Mononuclear cell (primary cell): ENCODE data around the gene RPS27L. TPM values are rescaled to one million over a fixed set of nuclear protein-coding genes. Genes with fewer than 3 reads are reported as not detected.

ENCODE experiments used
- H3K27me3 ChIP-seq: 2 replicates; pipeline ENCODE4 v1.6.0; 2011; ENCODE audit warnings: low read length, control low read depth; ENCODE audit not compliant: insufficient read depth
- H3K4me1 ChIP-seq: 2 replicates; pipeline ENCODE4 v1.5.1; 2011; ENCODE audit warnings: mild to moderate bottlenecking, low read length, control low read depth; ENCODE audit not compliant: insufficient read depth
- H3K4me3 ChIP-seq: 2 replicates; pipeline ENCODE4 v1.5.1; 2011; ENCODE audit warnings: mild to moderate bottlenecking, low read length, moderate library complexity
- H3K9me3 ChIP-seq: 2 replicates; pipeline ENCODE4 v1.5.1; 2011; ENCODE audit warnings: low read depth, mild to moderate bottlenecking, control low read depth, low read length
- total RNA-seq: library from RNA; depleted of rRNA; stranded (reverse); fragments of >200 nt; gene quantifications from one replicate; pipeline ENCODE4 v1.2.3, GENCODE V29; 2012

The RPS27L gene
- total RNA-seq, 1 donor: 35.6 TPM

- Histone ChIP-seq H3K4me1 (no peaks in the 10 kb centered on the region), H3K9me3 (no peaks in the 10 kb centered on the region), H3K4me3 (no peak overlapping the region), H3K27me3 (no peaks in the 10 kb centered on the region)
These were observed 12.5 kb upstream of the RPS27L start for GRCh38 chr15:63169788-63170187.

- Histone ChIP-seq H3K9me3 (no peaks in the 10 kb centered on the region), H3K4me3 (no peak overlapping the region), H3K27me3 (no peaks in the 10 kb centered on the region), H3K4me1 (no peaks in the 10 kb centered on the region)
These were observed 8.9 kb upstream of the RPS27L start for GRCh38 chr15:63166219-63166618.

GRCh38 chr15:63165166-63165859, 8.0 kb upstream of the RPS27L start:
- no peak overlapping the region for H3K4me3 ChIP-seq
- no peaks in the 10 kb centered on the region for H3K4me1 ChIP-seq
- no peaks in the 10 kb centered on the region for H3K9me3 ChIP-seq
- no peaks in the 10 kb centered on the region for H3K27me3 ChIP-seq

DNA sequence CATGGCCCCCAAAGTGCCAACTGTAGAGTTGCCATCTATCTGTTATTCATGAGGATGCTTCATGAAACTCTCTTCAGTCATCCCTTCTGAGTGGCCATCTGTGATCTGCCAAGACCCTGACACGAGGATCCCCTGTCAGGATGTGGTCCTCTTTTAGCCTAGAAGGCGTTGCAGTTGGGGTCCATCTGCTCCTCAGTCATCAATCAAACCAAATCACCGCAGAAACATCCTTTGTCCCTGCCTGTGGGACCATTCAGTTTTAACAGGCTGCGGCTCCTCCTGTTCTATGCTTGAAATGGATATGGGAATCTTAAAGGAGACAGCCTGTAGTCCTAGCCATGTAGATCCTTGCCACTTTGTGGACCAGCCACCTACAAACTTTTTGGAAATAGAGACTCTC, 5.9 kb upstream of the RPS27L start:
- Histone ChIP-seq H3K9me3 (no peaks in the 10 kb centered on the region), H3K4me1 (peaks cover 5% of the 10 kb centered on the region), H3K4me3 (no peak overlapping the region), H3K27me3 (no peaks in the 10 kb centered on the region)

DNA sequence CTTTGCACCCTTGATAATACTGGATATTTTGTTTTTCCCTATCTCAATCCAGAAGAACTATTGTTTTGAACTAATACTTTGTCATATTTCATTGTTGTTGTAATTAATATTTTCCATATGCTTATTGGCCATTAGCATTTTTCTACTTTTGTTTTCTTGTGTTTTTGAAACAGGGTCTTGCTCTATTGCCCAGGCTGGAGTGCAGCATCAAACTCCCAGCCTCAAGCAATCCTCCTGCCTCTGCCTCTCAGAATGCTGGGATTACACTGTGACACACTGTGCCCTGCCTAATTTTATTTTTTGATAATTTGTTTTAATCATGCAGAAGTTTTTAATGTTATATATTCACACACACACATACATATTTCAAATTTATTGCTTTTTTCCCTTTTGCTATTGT, 3.4 kb upstream of the RPS27L start:
- H3K27me3 ChIP-seq: no peaks in the 10 kb centered on the region
- no peaks in the 10 kb centered on the region for H3K9me3 ChIP-seq
- H3K4me1 ChIP-seq: peaks cover 13% of the 10 kb centered on the region

DNA sequence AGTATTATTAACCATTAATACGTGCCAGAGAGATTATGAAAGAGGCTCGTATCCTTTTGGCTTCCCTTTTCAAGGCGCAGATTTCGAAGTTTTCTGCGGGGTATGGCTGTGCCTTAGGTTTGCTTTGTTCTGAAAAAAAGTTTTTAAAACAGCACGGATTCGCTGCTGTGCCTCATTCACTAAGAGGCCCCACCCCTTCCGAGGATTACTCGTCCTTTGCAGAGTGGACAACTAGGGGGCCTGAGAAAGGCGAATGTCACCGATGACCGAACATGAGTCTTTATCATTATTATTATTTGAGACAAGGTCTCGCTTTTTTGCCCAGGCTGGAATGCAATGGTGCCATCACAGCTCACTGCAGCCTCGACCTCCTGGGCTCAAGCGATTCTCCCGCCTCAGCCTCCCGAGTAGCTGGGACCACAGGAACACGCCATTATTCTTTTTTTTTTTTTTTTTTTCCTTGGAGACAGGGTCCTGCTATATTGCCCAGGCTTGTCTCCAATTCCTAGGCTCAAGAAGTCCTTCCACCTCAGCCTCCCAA, 684 bp upstream of the RPS27L start:
- peaks cover 13% of the 10 kb centered on the region for H3K4me1 ChIP-seq
- no peaks in the 10 kb centered on the region for H3K27me3 ChIP-seq
- H3K9me3 ChIP-seq: no peaks in the 10 kb centered on the region
- H3K4me3 ChIP-seq: peak overlapping the region; percentile 99

More for the DNA sequence above, 3.4 kb upstream of the RPS27L start:
- H3K4me3 ChIP-seq: no peak overlapping the region

- Histone ChIP-seq H3K4me1 (peaks cover 13% of the 10 kb centered on the region), H3K4me3 (peak overlapping the region; percentile 99)
These were observed 541 bp downstream of the RPS27L start for GRCh38 chr15:63156755-63157117.

GRCh38 chr15:63156086-63156710, 1.1 kb downstream of the RPS27L start:
- Histone ChIP-seq H3K4me3 (peak overlapping the region; percentile 99), H3K9me3 (no peaks in the 10 kb centered on the region), H3K27me3 (no peaks in the 10 kb centered on the region), H3K4me1 (peaks cover 13% of the 10 kb centered on the region)

More at GRCh38 chr15:63156755-63157117, 541 bp downstream of the RPS27L start:
- H3K9me3 ChIP-seq: no peaks in the 10 kb centered on the region
- no peaks in the 10 kb centered on the region for H3K27me3 ChIP-seq

DNA sequence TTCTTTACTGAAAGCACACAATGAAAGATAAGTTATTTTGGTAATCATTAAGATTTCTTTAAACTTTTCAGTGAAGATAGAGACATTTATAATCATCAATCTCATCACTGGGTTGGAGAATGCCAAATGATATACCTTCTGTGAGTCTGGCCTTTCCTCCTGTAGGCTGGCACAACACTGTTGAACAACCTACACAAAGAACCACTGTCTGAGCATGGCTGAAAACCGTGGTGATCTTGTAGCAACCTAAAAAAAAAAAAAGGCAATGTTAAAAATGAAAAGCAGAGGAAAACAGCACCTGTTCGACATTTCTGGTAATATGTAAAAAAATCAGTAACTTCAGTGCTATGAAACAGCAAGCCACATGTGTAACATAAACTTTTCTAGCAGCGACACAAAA, 1.8 kb downstream of the RPS27L start:
- Histone ChIP-seq H3K9me3 (no peaks in the 10 kb centered on the region), H3K27me3 (no peaks in the 10 kb centered on the region), H3K4me1 (peaks cover 13% of the 10 kb centered on the region), H3K4me3 (no peak overlapping the region)

- no peak overlapping the region for H3K4me3 ChIP-seq
- no peaks in the 10 kb centered on the region for H3K9me3 ChIP-seq
- peaks cover 4% of the 10 kb centered on the region for H3K4me1 ChIP-seq
- no peaks in the 10 kb centered on the region for H3K27me3 ChIP-seq
These were observed 5.6 kb downstream of the RPS27L start for GRCh38 chr15:63151665-63152064.

GRCh38 chr15:63146684-63147083, 10.6 kb downstream of the RPS27L start:
- H3K27me3 ChIP-seq: no peaks in the 10 kb centered on the region
- H3K4me1 ChIP-seq: no peaks in the 10 kb centered on the region
- H3K4me3 ChIP-seq: no peak overlapping the region
- no peaks in the 10 kb centered on the region for H3K9me3 ChIP-seq

- no peaks in the 10 kb centered on the region for H3K27me3 ChIP-seq
- no peak overlapping the region for H3K4me3 ChIP-seq
- no peaks in the 10 kb centered on the region for H3K9me3 ChIP-seq
- no peaks in the 10 kb centered on the region for H3K4me1 ChIP-seq
These were observed 11.9 kb downstream of the RPS27L start for GRCh38 chr15:63145426-63145825.

- H3K27me3 ChIP-seq: no peaks in the 10 kb centered on the region
- no peaks in the 10 kb centered on the region for H3K9me3 ChIP-seq
- H3K4me1 ChIP-seq: peaks cover 5% of the 10 kb centered on the region
- no peak overlapping the region for H3K4me3 ChIP-seq
These were observed 16.3 kb downstream of the RPS27L start for GRCh38 chr15:63140936-63141335.

GRCh38 chr15:63136742-63137141, 20.5 kb downstream of the RPS27L start:
- H3K9me3 ChIP-seq: no peaks in the 10 kb centered on the region
- no peak overlapping the region for H3K4me3 ChIP-seq
- H3K4me1 ChIP-seq: peaks cover 19% of the 10 kb centered on the region
- no peaks in the 10 kb centered on the region for H3K27me3 ChIP-seq

DNA sequence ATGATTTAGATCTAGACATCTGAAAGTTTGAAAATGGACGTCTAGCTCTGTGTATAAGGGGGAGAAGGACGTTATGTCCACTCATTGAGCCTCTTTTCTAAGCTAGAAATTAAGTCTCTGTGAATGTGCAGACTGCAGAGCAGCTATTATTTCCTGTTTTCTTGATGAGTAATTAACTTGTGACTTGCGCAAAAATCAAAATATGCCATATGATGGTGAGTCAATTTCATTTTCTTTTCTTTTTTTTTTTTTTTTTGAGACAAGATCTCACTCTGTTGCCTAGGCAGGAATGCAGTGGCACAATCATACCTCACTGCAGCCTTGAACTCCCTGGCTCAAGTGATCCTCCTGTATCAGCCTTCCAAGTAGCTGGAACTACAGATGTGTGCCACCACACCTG, 21.5 kb downstream of the RPS27L start:
- H3K9me3 ChIP-seq: no peaks in the 10 kb centered on the region
- H3K4me3 ChIP-seq: no peak overlapping the region
- H3K4me1 ChIP-seq: peaks cover 19% of the 10 kb centered on the region
- H3K27me3 ChIP-seq: no peaks in the 10 kb centered on the region

- H3K9me3 ChIP-seq: no peaks in the 10 kb centered on the region
- H3K4me1 ChIP-seq: peaks cover 19% of the 10 kb centered on the region
- H3K27me3 ChIP-seq: no peaks in the 10 kb centered on the region
- H3K4me3 ChIP-seq: no peak overlapping the region
These were observed 22.0 kb downstream of the RPS27L start for GRCh38 chr15:63135281-63135680.
